Measurements from ENCODE around the gene JDP2.

The JDP2 gene

DNA sequence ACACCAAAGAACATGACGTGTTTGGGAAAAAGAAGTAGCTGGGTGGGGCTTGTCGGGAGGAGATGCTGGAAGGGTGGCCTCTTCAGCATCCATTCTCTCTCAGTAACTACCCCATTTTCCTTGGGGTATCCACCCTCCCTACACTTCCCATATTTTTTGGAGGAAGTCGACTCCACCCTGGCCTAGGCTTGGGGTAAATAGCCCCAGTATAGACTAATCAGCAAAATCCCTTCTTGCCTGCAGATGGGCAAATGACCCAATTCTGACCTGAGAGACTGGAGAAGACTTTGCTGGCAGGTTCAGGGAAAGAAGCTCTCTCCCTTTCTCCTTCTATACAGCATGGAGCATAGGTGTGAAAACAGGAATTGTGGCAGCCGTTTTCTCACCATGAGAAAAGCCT is 28.5 kb upstream of the JDP2 start:
- Histone ChIP-seq H4K20me1 (ENCODE audit: insufficient read depth) (no peaks in the 10 kb centered on the region), H3K4me2 (no peak overlapping the region), H3K27ac (no peak overlapping the region), H3K9ac (no peak overlapping the region), H3K27me3 (ENCODE audit: insufficient read depth, low read depth) (no peaks in the 10 kb centered on the region), H2AFZ (ENCODE audit: low read depth) (no peak overlapping the region), H3K36me3 (ENCODE audit: insufficient read depth) (no peaks in the 10 kb centered on the region), H3K4me1 (ENCODE audit: low read depth, poor library complexity, severe bottlenecking) (no peaks in the 10 kb centered on the region), H3K79me2 (ENCODE audit: insufficient read depth, low read depth) (no peaks in the 10 kb centered on the region), H3K4me3 (IDR thresholded peaks at IDR 0.05; ENCODE audit: insufficient read depth, low read depth, low read length) (no peak overlapping the region)
- TF ChIP-seq, protein P1, sequence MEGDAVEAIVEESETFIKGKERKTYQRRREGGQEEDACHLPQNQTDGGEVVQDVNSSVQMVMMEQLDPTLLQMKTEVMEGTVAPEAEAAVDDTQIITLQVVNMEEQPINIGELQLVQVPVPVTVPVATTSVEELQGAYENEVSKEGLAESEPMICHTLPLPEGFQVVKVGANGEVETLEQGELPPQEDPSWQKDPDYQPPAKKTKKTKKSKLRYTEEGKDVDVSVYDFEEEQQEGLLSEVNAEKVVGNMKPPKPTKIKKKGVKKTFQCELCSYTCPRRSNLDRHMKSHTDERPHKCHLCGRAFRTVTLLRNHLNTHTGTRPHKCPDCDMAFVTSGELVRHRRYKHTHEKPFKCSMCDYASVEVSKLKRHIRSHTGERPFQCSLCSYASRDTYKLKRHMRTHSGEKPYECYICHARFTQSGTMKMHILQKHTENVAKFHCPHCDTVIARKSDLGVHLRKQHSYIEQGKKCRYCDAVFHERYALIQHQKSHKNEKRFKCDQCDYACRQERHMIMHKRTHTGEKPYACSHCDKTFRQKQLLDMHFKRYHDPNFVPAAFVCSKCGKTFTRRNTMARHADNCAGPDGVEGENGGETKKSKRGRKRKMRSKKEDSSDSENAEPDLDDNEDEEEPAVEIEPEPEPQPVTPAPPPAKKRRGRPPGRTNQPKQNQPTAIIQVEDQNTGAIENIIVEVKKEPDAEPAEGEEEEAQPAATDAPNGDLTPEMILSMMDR (conservative IDR thresholded peaks at IDR 0.05; ENCODE audit: low read depth, low read length) = no peak

- TF ChIP-seq, protein P1 (conservative IDR thresholded peaks at IDR 0.05; ENCODE audit: low read depth, low read length) = no peak
- Histone ChIP-seq H3K36me3 (ENCODE audit: insufficient read depth) (no peaks in the 10 kb centered on the region), H3K4me1 (ENCODE audit: low read depth, poor library complexity, severe bottlenecking) (no peaks in the 10 kb centered on the region), H3K27me3 (ENCODE audit: insufficient read depth, low read depth) (no peaks in the 10 kb centered on the region), H3K9ac (no peak overlapping the region), H3K27ac (no peak overlapping the region), H3K4me2 (no peak overlapping the region), H3K79me2 (ENCODE audit: insufficient read depth, low read depth) (no peaks in the 10 kb centered on the region), H2AFZ (ENCODE audit: low read depth) (no peak overlapping the region), H3K4me3 (IDR thresholded peaks at IDR 0.05; ENCODE audit: insufficient read depth, low read depth, low read length) (no peak overlapping the region), H4K20me1 (ENCODE audit: insufficient read depth) (no peaks in the 10 kb centered on the region)
Observed at GRCh38 chr14:75399843-75400775, 27.7 kb upstream of the JDP2 start.

- Histone ChIP-seq H4K20me1 (ENCODE audit: insufficient read depth) (no peaks in the 10 kb centered on the region), H3K79me2 (ENCODE audit: insufficient read depth, low read depth) (no peaks in the 10 kb centered on the region), H3K4me2 (no peak overlapping the region), H3K4me3 (IDR thresholded peaks at IDR 0.05; ENCODE audit: insufficient read depth, low read depth, low read length) (no peak overlapping the region), H3K27ac (no peak overlapping the region), H3K4me1 (ENCODE audit: low read depth, poor library complexity, severe bottlenecking) (no peaks in the 10 kb centered on the region), H3K9ac (no peak overlapping the region), H2AFZ (ENCODE audit: low read depth) (no peak overlapping the region), H3K36me3 (ENCODE audit: insufficient read depth) (no peaks in the 10 kb centered on the region), H3K27me3 (ENCODE audit: insufficient read depth, low read depth) (no peaks in the 10 kb centered on the region)
- TF ChIP-seq, protein P1 (conservative IDR thresholded peaks at IDR 0.05; ENCODE audit: low read depth, low read length) = no peak
Observed at GRCh38 chr14:75401361-75401760, 26.5 kb upstream of the JDP2 start.

DNA sequence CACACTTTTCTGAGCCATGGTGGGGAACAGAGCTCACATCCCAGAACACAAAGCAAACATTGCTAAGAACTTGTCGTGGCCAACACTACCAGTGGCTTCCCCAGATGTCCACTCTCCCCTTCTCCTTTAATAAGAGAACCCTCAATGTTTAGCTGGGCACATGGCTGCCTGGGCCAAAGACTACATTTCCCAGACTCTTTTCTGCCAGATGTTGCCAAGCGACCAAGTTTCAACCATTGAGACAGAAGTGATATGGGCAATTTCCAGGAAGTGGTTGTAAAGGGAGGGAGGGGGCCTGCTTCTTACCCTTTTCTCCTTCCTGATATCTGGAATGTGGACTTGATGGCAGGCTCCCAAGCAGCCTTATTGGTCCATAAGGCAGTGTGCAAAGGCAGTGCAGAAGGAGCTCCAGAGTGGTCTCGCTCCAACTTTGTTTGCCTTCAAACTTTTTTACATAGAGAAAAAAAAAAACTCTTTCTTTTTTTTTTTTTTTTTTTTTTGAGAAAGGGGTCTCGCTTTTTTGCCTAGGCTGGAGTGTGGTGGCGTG is 24.9 kb upstream of the JDP2 start:
- TF ChIP-seq, protein P1 (conservative IDR thresholded peaks at IDR 0.05; ENCODE audit: low read depth, low read length) = no peak
- no peaks in the 10 kb centered on the region for H3K79me2 ChIP-seq (ENCODE audit: insufficient read depth, low read depth)
- no peaks in the 10 kb centered on the region for H3K36me3 ChIP-seq (ENCODE audit: insufficient read depth)
- H3K9ac ChIP-seq = no peak overlapping the region
- no peak overlapping the region for H3K4me3 ChIP-seq (IDR thresholded peaks at IDR 0.05; ENCODE audit: insufficient read depth, low read depth, low read length)
- H3K27me3 ChIP-seq (ENCODE audit: insufficient read depth, low read depth) = no peaks in the 10 kb centered on the region
- no peak overlapping the region for H3K27ac ChIP-seq
- H2AFZ ChIP-seq (ENCODE audit: low read depth) = no peak overlapping the region
- no peaks in the 10 kb centered on the region for H4K20me1 ChIP-seq (ENCODE audit: insufficient read depth)
- no peaks in the 10 kb centered on the region for H3K4me1 ChIP-seq (ENCODE audit: low read depth, poor library complexity, severe bottlenecking)
- H3K4me2 ChIP-seq = no peak overlapping the region

Measured in KMS-11 (cell line).